HG03575 (cell line): Measurements from ENCODE around the gene SLC2A5.

Source experiments
- ATAC-seq: cut with Tn5 transposase; IDR thresholded peaks from one replicate; pipeline ENCODE4 v1.9.1; 2021; ENCODE audit not compliant: unreplicated experiment, insufficient number of reproducible peaks, low FRiP score; ENCODE audit errors: extremely low read depth

Gene SLC2A5

GRCh38 chr1:8989061-8989460 lies 80.4 kb downstream of the SLC2A5 start:
- ATAC-seq = no peak

- ATAC-seq = no peak
These were observed 80.8 kb downstream of the SLC2A5 start for GRCh38 chr1:8988618-8988967.

- no peak for ATAC-seq
These were observed 81.4 kb downstream of the SLC2A5 start for GRCh38 chr1:8987881-8988617.

- ATAC-seq = no peak
These were observed 82.6 kb downstream of the SLC2A5 start for GRCh38 chr1:8986814-8987190.

DNA sequence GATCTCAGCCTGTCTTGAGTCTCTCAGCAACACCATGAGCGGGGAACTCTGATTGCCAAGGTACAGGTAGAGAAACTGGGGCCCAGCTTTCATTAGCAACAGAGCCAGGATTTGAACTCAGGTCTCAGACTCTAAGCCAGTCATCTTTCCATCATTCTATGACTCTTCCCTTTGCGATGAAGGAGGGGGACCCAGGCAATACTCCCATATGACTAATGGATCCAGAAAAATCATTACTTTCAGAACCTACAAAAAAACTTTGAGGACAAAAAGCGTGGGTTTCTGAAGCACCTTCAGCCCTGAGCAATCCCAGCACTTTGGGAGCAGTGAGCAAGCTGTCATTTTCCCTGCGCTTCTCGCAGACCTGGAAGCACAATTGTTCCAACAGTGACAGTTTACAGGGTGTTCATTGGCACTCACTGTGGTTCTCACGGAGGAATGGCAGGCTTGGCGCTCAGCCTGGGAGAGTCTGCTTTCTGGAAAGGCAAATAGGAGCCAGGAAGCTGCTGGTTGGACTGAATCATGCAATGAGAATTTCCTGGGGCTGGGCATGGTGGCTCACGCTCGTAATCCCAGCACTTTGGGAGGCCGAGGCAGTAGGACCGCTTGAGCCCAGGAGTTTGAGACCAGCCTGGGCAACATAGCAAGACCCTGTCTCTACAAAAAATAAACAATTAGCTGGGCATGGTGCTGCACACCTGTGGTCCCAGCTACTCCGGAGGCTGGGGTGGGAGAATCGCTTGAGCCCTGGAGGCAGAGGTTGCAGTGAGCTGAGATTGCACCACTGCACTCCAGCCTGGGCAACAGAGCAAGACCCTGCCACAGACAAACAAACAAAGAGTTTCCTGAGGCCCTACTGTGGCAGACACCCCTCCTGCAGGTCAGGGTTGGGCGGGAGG lies 83.3 kb downstream of the SLC2A5 start:
- ATAC-seq = no peak
